A673 (cell line): ENCODE measurements around the gene CASZ1. TPM values are rescaled to one million over a fixed set of nuclear protein-coding genes. Genes with fewer than 3 reads are reported as not detected.

Source experiments
- BruUV-seq: library from RNA; stranded (reverse); fragments of 400-500 nt; replicated peaks from 2 replicates; lab custom pipeline; 2021; lab: Mats Ljungman, UMichigan
- CTCF ChIA-PET: fragments of 300-600 bp; sonication (Branson Sonifier 250); formaldehyde crosslinking; loops from one replicate; lab custom pipeline; 2022; ENCODE audit warnings: antibody characterized with exemption; lab: Charles Lee
- POLR2A ChIA-PET: fragments of 300-600 bp; sonication (Branson Sonifier 250); formaldehyde crosslinking; loops from one replicate; lab custom pipeline; 2022; ENCODE audit warnings: antibody characterized with exemption; ENCODE audit not compliant: low non-redundant PET; lab: Charles Lee
- DNase-seq: peaks from one replicate; pipeline ENCODE4 v3.0.0-alpha.2; 2015; ENCODE audit warnings: low spot score
- H3K27ac ChIP-seq: fragments of 200-600 bp; sonication (generic); 2 replicates; pipeline ENCODE4 v1.5.1; 2016; ENCODE audit warnings: mixed run types, low read depth, mild to moderate bottlenecking, mixed read lengths, antibody characterized with exemption, low read length; ENCODE audit not compliant: poor library complexity, severe bottlenecking
- H3K27me3 ChIP-seq: fragments of 200-600 bp; sonication (generic); replicated peaks from 2 replicates; pipeline ENCODE4 v1.6.1; 2017; ENCODE audit warnings: mixed run types, low read depth, mild to moderate bottlenecking, mixed read lengths, antibody characterized with exemption, low read length; ENCODE audit not compliant: insufficient read depth, poor library complexity
- H3K36me3 ChIP-seq: fragments of 200-600 bp; sonication (generic); 2 replicates; pipeline ENCODE4 v1.6.1; 2016; ENCODE audit warnings: mixed run types, mild to moderate bottlenecking, mixed read lengths, antibody characterized with exemption, low read length; ENCODE audit not compliant: insufficient read depth, poor library complexity, severe bottlenecking
- H3K4me1 ChIP-seq: fragments of 200-600 bp; sonication (generic); 2 replicates; pipeline ENCODE4 v1.6.1; 2017; ENCODE audit warnings: mixed run types, mild to moderate bottlenecking, mixed read lengths, antibody characterized with exemption, low read length; ENCODE audit not compliant: insufficient read depth, poor library complexity, severe bottlenecking
- H3K4me3 ChIP-seq: fragments of 200-600 bp; sonication (generic); 2 replicates; pipeline ENCODE4 v1.5.1; 2016; ENCODE audit warnings: low read depth, mixed run types, mild to moderate bottlenecking, mixed read lengths, low read length; ENCODE audit not compliant: poor library complexity, severe bottlenecking
- H3K9me3 ChIP-seq: fragments of 200-600 bp; sonication (generic); 2 replicates; pipeline ENCODE4 v1.6.1; 2016; ENCODE audit warnings: mixed run types, low read depth, mild to moderate bottlenecking, mixed read lengths, antibody characterized with exemption, low read length; ENCODE audit not compliant: poor library complexity, severe bottlenecking
- EZH2 ChIP-seq: fragments of 200-600 bp; sonication (generic); IDR thresholded peaks from 2 replicates; pipeline ENCODE4 v1.6.1; 2017; ENCODE audit warnings: borderline replicate concordance, low read depth, mild to moderate bottlenecking, mixed read lengths, antibody characterized with exemption, low read length; ENCODE audit not compliant: poor library complexity, severe bottlenecking
- intact Hi-C: fragments of 100-400 bp; cut with micrococcal nuclease; formaldehyde crosslinking; loops from one replicate; pipeline ENCODE4 v1.10.0; 2022; ENCODE audit not compliant: unreplicated experiment
- total RNA-seq: library from RNA; stranded (reverse); gene quantifications from 2 replicates; pipeline ENCODE4 v1.2.3, GENCODE V29; 2021
- TF ChIP-seq, protein P1 (sequence below): fragments of 300-800, 200-600 bp; sonication (generic); conservative IDR thresholded peaks from 2 replicates; pipeline ENCODE4 v1.5.1; 2017; ENCODE audit warnings: low read depth, mild to moderate bottlenecking, antibody characterized with exemption, low read length, moderate library complexity, mixed read lengths

The CASZ1 gene
- total RNA-seq, 1 experiment from 2014 or later: 1.9 TPM

DNA sequence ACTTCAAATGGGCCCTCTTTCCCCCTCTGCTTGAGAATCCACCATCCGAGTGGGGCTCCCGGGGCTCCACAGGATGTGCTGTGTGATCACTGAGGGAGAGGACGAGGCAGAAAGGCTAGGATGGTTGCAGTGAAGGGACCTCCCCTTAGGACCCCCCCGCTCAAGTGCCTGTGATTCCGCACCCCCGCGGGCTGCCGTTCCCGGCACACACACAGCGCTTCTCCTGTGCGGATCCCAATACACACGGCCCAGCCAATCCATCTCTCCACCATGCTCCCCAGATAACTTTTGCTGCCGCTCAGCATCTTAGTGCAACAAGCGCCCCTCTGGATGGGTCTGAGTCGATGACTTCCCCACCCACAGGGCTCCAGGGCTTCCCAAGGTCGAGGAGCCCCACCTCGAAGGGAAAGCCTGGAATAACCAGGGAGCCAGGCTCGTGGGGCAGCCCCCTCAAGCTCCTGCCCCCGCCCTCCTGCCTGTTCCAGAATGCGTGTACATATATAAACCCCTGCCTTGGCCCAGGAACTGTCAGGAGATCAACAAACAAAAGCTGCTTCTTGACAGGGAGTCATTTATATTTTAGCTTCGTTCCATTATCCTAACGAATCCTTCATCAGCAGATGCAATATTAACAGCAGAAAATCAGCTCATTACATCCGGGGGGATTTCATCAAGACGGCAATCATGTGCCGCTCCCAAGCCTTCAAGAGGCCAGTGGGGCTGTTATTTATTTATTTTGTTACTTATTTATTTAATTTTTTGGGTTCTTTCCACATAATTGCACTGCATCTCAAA, 83.7 kb downstream of the CASZ1 start:
- Histone ChIP-seq H3K27ac (no peak overlapping the region), H3K9me3 (no peaks in the 10 kb centered on the region), H3K36me3 (no peaks in the 10 kb centered on the region), H3K4me1 (no peaks in the 10 kb centered on the region), H3K4me3 (no peak overlapping the region), H3K27me3 (no peaks in the 10 kb centered on the region)
- ChIA-PET POLR2A (no interaction called here), CTCF (no interaction called here)
- TF ChIP-seq, protein P1, sequence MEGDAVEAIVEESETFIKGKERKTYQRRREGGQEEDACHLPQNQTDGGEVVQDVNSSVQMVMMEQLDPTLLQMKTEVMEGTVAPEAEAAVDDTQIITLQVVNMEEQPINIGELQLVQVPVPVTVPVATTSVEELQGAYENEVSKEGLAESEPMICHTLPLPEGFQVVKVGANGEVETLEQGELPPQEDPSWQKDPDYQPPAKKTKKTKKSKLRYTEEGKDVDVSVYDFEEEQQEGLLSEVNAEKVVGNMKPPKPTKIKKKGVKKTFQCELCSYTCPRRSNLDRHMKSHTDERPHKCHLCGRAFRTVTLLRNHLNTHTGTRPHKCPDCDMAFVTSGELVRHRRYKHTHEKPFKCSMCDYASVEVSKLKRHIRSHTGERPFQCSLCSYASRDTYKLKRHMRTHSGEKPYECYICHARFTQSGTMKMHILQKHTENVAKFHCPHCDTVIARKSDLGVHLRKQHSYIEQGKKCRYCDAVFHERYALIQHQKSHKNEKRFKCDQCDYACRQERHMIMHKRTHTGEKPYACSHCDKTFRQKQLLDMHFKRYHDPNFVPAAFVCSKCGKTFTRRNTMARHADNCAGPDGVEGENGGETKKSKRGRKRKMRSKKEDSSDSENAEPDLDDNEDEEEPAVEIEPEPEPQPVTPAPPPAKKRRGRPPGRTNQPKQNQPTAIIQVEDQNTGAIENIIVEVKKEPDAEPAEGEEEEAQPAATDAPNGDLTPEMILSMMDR: no peak
- no peak for TF ChIP-seq EZH2
- no TSS peak for BruUV-seq
- no peak for DNase-seq
- intact Hi-C loops: no loop called here

DNA sequence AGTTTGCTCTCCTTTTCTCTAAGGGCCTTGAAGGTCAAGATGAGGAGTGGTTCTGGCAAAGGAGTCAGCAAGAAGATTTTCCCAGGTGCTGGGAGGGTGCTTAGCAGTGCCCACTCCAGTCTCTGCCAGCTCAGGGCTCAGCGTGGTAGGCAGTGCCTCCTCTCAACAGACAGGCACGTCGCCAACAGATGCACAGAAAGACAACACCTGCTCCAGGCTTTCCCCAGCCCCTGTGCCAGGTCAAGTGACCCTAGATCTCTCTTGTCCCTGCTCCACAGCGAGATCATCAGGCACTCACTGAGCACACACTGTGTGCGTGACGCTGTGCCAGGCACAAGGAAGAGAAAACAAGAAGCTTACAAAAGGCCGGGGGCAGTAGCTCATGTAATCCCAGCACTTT, 86.0 kb downstream of the CASZ1 start:
- ChIA-PET CTCF (no interaction called here), POLR2A (no interaction called here)
- no peak for TF ChIP-seq EZH2
- TF ChIP-seq, protein P1: no peak
- H3K9me3 ChIP-seq: no peaks in the 10 kb centered on the region
- no peak overlapping the region for H3K27ac ChIP-seq
- DNase-seq: no peak
- no peaks in the 10 kb centered on the region for H3K4me1 ChIP-seq
- no peaks in the 10 kb centered on the region for H3K36me3 ChIP-seq
- intact Hi-C loops: no loop called here
- no peak overlapping the region for H3K4me3 ChIP-seq
- BruUV-seq: no TSS peak
- H3K27me3 ChIP-seq: no peaks in the 10 kb centered on the region

DNA sequence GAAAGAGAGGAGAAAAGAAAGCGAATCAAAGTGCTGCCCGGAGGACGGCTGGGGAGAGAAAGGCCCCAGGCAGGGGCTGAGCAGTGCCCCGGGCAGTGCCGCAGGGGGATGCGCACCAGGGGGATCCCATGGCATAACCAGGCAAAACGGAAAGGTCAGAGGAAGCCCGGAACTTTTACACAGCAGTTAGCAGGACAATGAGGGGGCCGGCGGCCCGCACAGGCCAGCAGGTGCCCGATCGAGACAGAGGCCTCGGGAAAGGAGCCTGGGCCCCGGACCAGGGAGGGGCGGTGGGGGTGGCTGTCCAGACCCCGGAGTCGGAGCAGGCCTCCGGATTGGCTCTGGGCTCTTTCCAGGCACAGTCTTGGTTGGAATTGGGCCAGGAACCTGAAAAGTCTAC, 86.8 kb downstream of the CASZ1 start:
- H3K27me3 ChIP-seq: no peaks in the 10 kb centered on the region
- TF ChIP-seq, protein P1: no peak
- TF ChIP-seq EZH2: no peak
- CTCF ChIA-PET: no interaction called here
- H3K36me3 ChIP-seq: no peaks in the 10 kb centered on the region
- no peak overlapping the region for H3K4me3 ChIP-seq
- no TSS peak for BruUV-seq
- POLR2A ChIA-PET: no interaction called here
- intact Hi-C loops: no loop called here
- no peaks in the 10 kb centered on the region for H3K9me3 ChIP-seq
- H3K4me1 ChIP-seq: no peaks in the 10 kb centered on the region
- no peak for DNase-seq
- H3K27ac ChIP-seq: no peak overlapping the region
